ENCODE data around the gene CCDC85C.

DNA sequence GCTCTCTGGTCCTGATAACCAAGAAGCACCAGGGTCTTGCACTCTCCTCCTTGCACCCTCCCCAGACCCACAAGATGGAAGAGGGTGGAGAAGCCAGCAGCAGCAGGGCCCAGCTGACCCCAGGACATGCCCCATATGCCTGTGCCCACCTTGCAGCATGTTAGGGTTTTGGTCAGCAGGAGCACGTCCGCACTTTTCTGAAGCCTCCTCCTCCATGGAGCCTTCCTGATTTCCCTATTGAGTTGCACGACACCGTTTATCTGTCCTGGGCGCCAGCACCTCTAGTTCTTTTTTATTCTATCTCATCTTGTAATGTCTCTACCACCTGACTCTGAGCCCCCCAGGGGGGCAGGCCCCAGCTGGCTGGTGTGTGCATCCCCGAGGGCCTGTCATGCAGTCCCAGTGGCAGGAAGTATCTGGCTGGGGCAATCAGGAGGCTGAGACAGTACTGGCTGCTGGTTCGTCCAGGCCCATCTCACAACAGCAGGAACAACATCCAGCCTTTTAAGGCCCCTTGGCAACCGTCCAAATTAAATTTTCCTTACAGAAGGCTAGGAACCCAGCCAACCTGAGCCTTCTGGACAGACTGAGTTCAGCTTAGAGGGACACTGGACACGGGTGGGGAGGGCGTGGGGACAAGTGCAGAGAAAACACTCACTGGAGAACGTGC lies 39.6 kb downstream of the CCDC85C start:
- TF ChIP-seq, protein P1, sequence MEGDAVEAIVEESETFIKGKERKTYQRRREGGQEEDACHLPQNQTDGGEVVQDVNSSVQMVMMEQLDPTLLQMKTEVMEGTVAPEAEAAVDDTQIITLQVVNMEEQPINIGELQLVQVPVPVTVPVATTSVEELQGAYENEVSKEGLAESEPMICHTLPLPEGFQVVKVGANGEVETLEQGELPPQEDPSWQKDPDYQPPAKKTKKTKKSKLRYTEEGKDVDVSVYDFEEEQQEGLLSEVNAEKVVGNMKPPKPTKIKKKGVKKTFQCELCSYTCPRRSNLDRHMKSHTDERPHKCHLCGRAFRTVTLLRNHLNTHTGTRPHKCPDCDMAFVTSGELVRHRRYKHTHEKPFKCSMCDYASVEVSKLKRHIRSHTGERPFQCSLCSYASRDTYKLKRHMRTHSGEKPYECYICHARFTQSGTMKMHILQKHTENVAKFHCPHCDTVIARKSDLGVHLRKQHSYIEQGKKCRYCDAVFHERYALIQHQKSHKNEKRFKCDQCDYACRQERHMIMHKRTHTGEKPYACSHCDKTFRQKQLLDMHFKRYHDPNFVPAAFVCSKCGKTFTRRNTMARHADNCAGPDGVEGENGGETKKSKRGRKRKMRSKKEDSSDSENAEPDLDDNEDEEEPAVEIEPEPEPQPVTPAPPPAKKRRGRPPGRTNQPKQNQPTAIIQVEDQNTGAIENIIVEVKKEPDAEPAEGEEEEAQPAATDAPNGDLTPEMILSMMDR (IDR thresholded peaks at IDR 0.05) = no peak
- TF ChIP-seq POLR2A (IDR thresholded peaks at IDR 0.05) = no peak
